ENCODE data around the gene ZNF385D.

DNA sequence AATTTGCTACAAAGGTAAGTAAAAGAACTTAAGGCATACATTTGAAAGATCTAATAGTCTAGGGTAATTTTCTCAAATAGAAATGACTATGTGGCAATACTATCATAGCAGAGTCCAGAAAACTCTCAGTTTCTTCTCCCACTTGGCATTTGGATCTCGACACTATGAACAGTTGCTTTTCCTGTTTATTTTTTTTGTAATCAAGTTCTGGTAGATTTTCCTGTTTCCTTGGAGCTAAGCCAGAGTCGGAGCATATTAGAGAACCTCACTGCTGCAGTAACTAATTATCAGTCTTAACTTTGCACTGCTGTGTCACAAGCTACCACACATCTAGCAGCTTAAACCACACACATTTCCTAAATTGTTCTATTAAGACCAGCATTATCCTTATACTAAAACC lies 44.9 kb upstream of the ZNF385D start:
- no peak for TF ChIP-seq ZFP30 (CRISPR knock-in tag; IDR thresholded peaks at IDR 0.05)
- TF ChIP-seq PPARA (CRISPR knock-in tag; IDR thresholded peaks at IDR 0.05; ENCODE audit: borderline replicate concordance) = no peak
- no peak for TF ChIP-seq ESRRG (CRISPR knock-in tag; IDR thresholded peaks at IDR 0.05)
- no peak for TF ChIP-seq ZC3H10 (CRISPR knock-in tag; IDR thresholded peaks at IDR 0.05)
- no peak for TF ChIP-seq OSR1 (CRISPR knock-in tag; IDR thresholded peaks at IDR 0.05)
- TF ChIP-seq, protein P1, sequence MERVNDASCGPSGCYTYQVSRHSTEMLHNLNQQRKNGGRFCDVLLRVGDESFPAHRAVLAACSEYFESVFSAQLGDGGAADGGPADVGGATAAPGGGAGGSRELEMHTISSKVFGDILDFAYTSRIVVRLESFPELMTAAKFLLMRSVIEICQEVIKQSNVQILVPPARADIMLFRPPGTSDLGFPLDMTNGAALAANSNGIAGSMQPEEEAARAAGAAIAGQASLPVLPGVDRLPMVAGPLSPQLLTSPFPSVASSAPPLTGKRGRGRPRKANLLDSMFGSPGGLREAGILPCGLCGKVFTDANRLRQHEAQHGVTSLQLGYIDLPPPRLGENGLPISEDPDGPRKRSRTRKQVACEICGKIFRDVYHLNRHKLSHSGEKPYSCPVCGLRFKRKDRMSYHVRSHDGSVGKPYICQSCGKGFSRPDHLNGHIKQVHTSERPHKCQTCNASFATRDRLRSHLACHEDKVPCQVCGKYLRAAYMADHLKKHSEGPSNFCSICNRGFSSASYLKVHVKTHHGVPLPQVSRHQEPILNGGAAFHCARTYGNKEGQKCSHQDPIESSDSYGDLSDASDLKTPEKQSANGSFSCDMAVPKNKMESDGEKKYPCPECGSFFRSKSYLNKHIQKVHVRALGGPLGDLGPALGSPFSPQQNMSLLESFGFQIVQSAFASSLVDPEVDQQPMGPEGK (CRISPR knock-in tag; IDR thresholded peaks at IDR 0.05; ENCODE audit: borderline replicate concordance) = no peak

Data from SK-N-SH treated with all-trans-retinoic acid at 6 μM for 48 hours (cell line).